ENCODE measurements around the gene SV2B.

SV2B gene

DNA sequence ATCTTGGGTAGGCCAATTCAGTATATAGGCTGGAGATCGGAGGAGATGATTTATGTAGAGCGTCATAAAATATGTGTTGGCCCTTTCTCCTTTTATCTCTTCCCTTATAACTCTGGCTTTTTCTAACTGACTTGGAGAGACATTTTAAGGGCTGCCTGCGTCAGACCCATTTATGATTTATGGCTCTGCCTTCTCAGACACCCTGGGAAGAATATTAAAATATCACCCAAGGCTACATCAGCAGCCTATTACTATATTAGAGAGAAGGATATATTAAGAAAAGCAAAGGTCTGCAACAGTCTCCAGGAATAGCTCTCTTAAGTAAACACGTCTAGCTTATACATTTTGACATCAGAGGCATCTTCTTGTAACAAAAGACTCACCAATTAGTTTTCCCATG, 179.4 kb downstream of the SV2B start:
- DNase-seq: no peak

DNA sequence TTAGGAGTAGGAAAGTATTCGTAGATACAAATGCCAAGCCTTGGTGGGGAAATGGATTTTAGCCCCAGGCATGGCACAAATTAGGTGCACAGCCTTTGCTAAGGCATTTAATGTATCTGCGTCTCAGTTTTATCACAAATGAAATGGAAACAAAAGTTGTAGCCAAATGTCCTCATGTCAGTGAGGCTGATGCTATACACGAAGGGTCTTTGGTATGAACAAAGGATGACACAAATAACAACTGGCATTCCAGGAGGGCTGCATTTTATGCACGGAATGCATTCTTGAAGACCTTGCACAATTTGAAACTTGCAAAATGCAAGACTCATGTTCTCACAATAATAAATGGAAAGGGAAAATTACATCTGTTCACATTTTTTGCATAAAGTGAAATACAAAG, 181.9 kb downstream of the SV2B start:
- no peak for DNase-seq

DNA sequence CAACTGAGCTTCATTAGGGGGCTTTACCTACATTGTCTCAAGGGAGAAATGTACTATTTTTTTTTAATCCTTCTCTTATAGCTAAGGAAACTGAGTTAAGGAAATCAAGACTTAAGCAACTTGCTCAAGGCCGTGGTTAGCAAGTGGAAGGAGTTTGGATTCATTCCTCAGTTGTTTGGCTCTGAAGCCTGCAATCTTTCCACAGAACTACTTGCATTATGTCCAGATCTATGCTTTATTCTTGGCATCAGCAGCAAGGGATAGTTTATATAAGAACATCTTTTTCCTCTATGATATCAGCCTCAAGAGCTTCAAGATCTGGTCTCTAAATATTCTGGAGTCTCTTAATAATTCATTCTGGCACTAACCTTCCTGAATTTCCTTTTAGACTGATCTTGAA, 182.4 kb downstream of the SV2B start:
- DNase-seq: no peak

DNA sequence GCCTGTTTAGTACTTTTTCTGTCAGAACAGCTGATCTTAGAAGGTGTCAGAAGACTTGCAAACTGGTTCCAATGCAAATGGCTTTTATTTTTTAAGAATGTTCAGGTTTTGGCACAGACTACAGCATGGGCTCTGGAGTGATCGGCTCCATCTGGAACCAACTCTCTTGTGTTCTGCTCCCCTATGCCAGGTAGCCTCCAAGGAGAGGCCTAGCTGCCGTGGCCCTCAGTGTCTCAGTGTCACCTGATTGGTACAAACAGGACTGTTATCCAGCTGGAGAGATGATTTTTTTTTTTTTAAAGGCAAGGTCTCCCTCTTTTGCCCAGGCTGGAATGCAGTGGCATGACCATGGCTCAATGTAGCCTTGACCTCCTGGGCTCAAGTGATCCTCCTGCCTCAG, 183.1 kb downstream of the SV2B start:
- no peak for DNase-seq

DNA sequence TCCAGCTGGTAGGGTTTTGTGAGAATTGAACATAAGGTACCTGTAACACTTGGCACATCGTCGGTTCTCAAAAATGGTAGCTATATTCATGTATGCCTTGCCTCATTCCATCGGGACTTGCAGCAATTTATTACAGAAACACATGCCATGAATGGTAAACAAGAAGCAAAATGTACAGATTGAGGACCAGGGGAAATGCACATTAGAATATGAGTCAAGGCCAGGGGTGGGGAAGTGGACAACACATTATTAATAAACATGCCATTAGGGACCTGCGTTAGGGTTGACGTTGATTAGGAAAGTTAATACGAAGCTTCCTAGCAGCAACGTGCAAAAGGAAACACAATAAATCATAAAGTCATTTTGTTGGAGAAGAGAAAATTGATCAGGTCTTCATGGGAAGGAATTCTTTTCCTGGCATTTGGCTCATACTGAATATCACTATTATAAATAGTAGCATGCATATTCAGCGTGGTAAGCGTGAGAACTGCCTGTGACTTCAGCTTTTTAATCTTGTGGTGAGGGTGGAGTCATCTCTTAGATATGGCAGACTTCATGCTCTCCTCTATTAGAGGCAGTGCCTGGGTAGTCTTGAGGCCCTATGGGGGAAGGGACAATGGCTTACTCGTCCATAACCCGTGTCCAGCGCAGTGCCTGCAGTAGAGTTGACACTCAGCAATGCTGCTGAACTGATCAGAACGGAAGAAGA, 184.9 kb downstream of the SV2B start:
- DNase-seq: no peak

DNA sequence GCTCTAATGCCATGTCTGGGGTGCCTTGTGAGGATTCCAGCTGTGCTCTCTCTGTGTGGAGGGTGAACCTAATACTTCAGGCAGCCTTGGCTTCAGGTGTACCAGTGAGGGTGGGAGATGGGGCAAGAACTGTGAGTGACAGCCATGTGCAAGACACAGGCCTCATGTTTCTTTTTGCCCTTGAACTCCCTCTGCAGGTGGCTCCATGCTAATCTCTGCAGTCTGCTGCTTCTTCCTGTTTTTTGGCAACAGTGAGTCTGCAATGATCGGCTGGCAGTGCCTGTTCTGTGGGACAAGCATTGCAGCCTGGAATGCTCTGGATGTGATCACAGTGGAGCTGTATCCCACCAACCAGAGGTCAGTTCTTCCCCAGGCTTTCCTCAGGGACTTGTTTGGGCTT, 189.3 kb downstream of the SV2B start:
- no peak for DNase-seq

DNA sequence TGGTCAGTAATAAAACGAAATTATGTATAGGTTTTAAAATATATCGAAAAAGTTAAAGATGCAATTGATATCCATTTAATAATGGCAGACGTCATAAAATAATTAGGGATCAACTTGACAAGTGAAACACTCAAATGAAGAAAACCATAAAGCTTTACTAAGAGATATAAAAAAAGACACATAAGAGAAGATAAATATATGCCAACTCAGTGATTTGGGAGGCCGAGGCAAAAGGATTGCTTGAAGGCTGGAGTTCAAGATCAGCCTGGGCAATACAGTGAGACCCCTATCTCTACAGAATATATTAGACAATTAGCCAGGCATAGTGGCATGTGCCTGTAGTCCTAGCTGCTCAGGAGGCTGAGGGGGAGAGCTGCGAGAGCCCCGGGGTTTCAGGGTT, 190.5 kb downstream of the SV2B start:
- DNase-seq: no peak

DNA sequence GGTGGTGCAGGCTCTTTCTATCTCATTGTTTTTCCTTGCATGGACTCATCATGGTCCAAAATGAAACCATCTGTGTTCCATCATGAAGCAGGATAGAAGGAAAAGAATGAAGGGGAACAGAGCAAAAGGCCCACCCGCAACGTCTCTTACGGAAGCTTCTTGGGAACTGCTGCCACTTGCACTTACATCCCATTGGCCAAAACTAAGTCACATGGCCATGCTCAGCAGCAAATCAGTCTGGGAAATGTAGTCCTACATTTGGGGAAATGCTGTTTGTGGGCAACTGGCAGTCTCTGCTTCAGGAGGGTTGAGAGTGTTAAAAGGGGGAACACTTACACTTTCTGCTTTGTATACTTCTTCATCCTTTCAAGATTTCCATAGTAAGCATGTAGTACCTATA, 191.6 kb downstream of the SV2B start:
- no peak for DNase-seq

DNA sequence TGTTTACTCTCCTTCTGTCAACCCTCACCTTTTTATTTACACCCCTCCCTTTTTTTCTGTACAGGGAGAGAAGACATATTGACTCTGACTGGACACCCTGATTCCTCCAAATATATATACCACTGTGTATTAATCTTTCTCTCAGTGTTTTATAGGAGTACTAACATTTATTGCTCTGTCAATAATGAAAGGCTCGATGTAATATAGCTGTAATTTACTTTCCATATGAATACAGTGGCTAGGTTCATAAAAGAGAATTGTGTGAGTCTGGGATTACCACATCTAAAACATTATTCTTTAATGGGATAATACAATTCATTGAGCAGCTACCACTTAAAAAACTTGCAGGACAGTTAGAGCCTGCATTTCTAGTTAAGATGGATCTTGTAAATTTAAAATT, 194.3 kb downstream of the SV2B start:
- DNase-seq: no peak

DNA sequence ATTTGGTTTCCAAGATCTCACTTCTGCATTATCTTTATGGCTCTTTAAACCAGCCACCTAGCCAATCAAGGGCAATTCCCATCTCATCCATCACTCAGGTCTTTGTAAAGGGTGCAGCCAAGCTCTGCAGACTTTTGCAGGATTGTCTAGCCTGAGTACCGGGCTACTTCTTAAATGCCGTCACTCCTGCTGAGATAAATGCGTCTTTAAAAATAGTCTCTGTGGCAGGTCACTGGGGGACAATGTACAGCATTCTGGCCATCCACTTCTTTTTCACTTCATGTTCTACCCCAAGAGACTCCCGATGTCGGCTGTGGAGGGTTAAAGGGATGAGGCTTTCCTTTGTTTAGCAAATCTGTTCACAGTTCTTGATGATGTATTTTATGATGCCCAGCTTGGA, 194.7 kb downstream of the SV2B start:
- no peak for DNase-seq

DNA sequence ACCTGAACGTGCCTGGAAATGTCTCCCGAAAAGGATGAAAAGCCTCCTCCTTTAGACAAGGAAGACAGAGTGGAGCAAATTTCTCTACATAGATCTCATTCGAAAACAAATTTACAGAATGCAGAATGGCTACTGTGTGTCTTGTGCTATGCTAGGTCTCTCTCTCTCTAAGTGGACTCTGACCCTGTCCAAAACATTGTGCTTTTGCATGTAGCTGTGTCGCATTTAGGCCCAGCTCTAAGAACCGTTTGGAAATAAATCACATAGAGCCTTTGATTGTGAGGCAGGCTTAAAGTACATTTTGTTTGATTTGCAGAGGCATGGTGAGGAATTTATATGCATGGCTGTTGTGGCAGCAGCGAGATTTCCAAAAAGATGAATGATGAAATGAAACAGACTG, 198.0 kb downstream of the SV2B start:
- no peak for DNase-seq

DNA sequence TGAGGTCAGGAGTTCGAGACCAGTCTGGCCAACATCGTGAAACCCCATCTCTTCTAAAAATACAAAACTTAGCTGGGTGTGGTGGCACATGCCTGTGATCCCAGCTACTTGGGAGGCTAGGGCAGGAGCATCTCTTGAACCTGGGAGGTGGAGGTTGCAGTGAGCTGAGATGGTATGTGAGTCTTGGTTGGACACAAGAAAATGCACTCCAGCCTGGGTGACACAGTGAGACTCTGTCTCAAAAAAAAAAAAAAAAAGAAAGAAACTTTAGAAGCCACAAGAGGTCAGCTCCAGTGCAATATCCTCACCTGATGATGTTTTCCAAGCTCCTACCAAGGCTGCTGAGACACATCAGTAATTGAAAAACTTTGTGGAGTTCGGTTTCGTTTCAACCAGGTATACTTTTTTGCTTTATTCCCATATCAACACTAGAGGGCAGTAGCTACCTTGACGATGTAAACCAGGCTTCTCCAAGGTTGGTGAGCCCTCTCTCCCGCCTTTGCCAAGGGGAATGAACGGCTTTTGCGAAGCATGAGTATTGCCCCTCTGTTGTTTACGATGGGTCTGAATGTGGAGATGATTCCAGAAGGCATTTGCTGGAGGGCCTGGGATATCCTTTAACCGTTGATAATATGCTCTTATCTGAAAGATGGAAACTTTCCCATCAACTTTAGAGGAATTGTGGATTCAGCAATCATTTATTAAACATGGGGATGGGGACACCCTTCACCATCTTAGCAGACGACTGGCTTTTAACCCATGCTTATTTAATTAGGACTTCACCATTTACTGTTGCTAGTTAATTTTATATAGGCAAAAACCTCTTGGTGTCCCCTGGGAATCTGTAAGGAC, 202.8 kb downstream of the SV2B start:
- DNase-seq: peak; percentile 2

DNA sequence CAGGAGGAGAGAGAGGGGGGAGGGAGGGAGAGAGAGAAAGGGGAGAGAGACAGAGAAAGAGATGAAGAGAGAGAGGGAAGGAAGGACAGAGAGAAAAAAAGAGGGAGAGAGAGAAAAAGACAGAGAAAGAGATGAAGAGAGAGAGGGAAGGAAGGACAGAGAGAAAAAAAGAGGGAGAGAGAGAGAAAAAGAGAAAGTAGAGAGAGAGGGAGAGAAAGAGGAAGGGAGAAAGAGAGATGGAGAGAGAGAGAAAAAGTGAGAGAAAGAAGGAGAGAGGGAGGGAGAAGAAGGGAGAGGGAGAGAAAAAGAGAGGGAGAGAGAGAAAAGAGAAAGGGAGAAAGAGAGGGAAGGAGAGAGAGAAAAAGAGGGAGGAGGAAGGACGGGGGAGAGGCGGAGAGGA, 204.2 kb downstream of the SV2B start:
- DNase-seq: no peak

DNA sequence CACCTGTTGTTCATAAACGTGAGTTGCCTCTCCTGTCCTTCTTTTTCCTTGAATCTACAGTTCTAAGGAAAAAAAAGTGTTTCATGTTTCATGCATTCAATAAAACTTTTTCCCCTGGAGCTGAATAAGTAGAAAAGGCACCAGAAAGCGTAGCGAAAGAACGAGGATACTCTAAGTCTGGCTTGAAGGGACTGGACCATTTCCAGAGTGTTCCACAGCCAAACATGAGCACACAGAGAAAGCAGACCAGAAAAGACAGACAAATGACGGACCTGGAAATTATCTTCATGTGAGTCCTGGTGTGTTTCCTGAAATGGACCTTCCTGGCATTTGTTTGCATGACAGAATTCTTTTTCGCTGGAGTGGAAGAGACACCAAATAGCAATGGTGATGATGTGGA, 204.7 kb downstream of the SV2B start:
- no peak for DNase-seq

DNA sequence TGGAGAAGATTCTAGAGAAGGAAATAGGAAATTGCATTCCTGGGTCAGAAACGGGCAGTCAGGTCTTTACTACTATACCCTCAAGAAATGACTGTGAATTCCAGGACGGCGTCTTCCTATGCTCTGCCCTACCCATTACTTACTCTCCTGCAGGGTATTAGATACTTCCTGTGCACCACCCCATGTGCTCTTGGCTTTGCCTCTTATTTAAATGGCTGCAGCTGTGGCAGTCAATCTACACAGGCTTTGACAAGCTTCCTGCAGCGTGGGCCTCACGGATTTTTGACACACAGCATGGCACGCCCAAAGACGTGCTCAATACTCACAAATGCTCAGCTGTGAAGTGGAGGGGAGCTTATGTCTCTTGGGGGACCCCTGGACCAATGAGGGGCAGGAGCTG, 206.1 kb downstream of the SV2B start:
- DNase-seq: no peak

DNA sequence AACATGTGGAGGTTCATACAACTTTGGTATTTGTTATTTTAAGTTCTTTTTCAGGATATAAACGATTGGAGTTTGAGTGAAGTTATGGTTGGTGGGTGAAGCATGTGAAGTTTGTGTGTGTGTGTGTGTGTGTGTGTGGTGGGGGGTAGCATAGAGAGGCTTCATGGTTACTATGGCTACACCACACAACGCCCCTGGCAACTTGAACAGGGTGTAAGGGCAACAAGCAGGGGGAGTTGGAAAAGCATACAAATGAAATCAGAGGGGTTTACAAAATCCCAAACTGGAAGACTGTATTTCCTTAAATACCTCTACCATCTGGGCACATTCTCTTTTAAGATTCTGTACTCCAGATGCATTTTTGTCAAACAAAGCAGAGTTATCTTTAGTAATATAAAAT, 207.5 kb downstream of the SV2B start:
- no peak for DNase-seq

DNA sequence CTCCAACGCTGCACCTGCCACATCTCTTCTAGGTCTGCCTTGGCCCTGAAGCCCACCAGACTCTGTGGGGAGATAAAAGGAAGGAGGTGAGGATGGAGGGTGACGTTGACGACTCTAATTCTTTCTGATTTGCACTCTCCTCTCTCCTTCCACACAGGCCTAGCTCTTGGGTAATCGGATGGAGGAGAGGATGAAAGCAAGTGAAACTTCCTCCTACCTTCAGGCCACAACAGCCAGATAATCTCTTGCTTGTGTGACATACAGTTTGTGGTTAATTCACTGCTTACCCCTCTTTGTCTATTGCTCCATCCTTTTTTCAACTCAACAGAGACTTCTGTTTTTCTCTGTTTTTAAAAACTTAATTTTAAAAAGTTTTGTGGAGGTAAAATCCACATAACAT, 208.1 kb downstream of the SV2B start:
- DNase-seq: no peak

DNA sequence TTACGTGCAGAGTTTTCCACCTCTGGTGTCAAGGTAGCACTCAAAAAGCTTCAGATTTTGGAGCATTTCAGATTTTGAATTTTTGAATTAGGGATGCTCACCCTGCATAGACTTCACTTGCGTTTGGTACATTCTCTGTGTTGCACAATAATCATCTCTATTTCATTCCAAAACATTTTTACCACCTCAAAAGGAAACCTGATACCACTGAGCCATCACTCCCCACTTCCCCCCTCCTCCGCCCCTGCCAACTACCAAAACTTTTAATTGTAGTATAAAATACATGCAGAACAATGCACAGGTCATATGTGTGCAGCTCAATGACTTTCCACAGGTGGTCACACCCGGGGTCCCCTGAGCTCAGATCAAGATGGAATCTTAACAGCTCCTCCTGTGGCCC, 208.8 kb downstream of the SV2B start:
- DNase-seq: no peak

DNA sequence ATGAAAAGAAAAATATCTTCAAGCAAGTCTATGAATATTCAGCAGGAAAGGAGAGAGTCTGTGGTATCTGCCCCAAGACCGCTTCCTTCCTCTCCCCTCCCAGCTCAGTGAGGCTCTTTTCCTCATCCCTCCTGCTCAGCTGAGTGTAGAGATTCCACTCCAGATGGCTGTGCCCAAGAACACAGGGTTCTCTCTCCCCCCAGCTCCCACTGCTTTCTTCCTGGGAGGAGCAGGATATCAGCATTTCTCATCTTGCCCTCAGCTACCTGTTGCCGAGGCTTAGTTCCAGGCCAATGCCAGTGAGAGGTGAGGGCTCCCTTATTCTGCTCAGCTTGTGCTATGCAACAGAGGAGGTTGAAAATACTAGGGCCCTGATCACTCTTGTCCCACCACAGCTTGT, 211.9 kb downstream of the SV2B start:
- no peak for DNase-seq

DNA sequence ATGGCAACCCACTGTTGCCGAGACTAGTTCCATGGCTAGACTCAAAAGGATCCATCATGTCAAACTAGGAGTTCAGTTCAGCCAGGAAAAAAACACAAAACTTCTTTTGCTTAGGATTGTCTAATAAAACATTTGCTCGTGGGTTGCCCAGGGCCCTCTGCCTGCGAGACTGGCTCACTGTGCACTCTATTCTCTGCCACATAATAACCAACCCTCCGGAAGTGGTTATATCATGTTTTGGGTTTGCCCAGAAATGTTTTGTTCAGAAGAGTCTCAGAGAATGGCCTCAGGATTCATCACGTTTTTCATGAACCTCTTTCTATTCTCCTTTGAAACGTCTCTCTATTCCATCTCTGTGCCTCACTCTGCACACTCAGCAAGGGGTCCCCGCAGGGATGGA, 216.1 kb downstream of the SV2B start:
- DNase-seq: no peak

DNA sequence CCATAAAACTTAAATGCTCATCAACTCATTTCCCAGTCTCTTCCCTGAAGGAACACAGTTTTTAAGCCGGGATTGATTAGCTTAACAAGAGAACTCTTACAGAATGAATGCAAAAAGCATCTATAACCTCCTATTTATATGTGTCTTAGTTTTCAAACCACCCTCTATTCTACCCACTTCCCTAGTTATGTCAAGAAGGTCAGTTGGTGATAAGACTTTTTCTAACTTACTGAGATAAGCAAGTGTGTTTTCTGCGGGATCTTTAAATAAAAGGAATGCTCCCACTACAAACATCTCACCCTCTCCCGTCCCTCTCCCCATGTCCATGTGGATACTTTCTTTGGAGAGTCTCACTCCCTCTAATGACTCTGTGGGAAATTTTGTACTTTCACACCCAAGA, 218.5 kb downstream of the SV2B start:
- DNase-seq: no peak

DNA sequence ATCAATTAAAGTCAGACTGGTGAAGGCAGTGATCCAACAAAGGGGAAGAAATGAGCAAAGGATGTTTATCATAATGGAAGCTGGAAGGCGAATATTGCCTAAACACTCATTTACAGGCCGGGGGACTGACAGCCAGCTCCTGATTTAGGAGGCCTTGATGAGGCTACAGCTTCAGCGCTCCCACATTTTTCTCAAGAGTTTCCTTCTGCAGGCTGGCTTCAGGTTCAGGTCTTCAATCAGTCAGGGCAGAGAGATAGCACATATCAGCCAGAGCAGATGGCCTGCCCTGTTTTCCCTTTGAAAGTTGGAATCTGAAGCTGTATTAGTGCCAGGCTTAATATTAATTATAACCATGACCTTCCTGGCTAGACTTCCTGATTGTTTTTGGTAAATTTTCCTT, 218.9 kb downstream of the SV2B start:
- DNase-seq: no peak

DNA sequence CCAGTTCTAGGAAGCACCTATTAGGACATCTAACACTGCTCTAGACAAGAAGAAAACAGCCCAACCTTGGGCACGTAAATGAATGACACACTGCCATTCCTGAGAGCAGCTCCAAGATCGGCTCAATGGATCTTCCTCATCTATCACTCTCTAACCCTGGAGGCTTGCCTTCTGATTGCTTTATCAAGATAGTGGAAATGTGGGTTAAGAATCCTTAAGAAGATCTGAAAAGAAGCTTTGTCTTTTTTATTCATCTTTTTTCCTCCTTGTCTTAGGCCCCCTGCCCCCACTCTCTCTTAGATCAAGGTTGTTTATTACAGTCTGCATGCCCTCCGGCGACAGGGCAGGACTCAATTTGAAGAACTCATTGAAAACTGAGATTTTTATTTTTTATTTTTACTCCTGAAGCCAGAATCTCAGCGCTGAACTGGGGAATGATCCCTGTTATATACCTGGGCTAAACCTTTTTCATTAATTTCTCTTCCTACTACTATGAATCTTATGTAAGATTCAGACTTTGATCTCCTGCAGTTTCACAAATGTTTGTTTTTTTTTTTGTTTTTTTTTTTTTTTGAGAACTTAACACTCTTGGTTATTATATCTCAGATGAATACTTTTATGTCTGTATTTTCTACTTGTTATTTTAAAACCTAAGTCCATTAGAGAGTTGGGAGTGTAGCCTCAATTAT, 219.5 kb downstream of the SV2B start:
- DNase-seq: no peak

DNA sequence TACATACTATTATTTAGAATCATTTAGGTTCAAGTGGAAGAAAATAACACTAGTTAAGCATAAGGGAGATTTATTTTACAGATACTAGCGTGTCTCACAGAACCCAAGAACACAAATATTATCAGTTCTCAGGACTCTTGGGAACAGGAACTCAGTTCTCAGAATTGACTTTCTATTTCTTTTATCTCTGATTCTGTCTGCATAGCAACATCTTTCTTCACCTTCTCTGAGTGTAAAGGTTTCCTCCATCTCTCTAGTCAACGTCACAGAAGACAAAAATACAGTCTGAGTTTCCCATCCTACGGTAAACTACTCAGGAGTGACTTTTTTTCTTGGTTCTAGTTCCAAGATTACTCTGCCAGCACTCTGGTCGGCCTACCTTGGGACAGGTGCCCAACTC, 220.0 kb downstream of the SV2B start:
- DNase-seq: no peak

Data from T1000 (cell line).